ENCODE data around the gene RNF214.
"Not testable (repeated sequence)": the region's sequence is repeated elsewhere in the genome, so short reads cannot be mapped to it uniquely, and the experiment has no call there.

RNF214 gene

DNA sequence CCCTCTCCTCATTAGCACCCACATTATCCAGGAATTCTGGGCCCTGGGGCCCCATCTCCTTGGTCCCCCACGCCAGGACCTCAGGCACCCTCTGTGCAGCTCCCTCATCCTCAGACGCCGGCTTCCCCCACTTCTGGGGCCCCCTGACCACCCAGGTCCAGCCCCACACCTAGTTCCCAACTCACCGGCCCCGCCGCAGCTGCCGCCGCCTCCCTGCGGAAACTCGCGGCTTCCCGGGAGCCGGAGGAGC is 704 bp upstream of the RNF214 start, which contains the start of gene PCSK7:
Gene PCSK7, minus strand, starts transcription at position 232 of the 250 bp plus-strand sequence. CDS start 2,229 bp downstream, outside the sequence.
- peak; percentile 93 for DNase-seq

DNA sequence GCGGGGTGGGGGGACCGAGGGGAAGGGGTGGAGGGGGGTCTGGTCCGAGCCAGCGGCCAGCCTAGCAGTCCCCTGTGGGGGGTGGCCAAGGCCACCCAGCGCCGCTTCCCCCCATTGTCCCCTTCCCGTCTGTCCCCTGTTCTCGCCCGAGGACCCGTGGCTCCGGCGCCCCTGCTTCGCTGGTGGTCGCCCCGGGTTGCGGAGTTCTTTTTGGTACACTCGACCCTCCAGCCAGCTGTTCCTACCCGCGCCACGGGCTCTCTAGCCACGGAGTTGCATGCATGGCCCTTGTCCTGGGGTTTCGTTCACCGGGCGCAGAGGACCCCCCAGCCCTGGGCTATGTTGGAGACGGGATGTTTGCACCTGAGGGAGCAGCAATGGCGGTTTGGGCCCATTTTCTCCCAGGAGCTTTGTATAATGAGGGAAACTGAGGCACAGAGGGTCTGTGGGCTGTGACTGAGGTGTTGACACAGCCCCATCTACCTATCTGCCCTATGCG is 489 bp downstream of the RNF214 start:
- DNase-seq = peak; percentile 70

DNA sequence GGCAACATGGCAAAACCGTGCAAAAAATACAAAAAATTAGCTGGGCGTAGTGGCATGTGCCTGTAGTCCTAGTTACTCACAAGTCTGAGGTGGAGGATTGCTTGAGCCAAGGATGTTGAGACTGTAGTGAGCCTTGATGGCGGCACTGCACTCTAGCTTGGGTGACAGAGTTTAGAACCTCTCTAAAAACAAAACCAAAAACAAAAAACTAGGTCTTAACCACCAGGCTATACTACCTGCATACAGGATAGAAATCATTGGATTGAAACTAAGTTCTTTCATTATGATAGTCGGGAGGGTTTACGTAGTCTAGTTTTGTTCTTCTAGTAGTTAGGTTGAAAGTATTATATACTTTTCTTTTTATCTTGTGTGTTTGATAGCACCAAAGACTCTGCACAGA is 5.8 kb downstream of the RNF214 start:
- no peak for DNase-seq

DNA sequence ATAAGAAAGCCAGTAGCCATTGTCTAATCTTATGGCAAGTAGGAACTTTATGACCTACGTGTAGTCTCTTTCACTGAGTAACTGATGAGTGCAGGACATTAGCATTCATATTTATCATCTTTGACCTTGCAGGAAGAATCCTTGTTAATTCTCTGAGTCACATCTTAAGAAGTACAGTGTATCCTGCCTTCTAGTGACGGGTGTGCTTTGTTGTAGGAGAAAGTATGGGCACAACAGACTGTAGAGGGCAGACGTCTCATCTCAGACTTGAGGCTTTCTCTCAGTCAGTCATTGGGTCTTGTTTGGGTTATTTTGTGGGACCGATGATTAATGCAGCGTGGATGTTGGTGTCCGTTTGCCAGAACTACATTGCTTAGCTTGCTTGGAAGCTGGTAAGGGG is 6.8 kb downstream of the RNF214 start:
- DNase-seq = no peak

DNA sequence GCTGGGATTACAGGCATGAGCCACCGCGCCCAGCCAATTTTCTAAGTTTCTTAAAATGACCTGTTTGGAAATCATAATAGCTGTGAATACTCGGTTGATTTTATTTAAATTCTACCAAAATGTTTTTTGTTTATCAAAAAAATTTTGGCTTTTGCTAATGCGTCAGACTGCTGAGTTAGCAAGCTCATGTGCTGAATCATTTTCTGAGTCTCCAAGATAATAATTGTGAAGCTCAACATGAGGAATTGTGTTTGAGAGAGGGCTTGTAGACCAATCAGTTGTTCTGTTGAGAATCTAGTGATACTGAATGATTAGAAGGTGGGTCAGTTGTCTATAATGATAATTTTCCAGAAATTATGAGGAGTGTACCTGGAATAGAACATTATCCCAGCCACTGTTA is 15.9 kb downstream of the RNF214 start:
- no peak for DNase-seq

DNA sequence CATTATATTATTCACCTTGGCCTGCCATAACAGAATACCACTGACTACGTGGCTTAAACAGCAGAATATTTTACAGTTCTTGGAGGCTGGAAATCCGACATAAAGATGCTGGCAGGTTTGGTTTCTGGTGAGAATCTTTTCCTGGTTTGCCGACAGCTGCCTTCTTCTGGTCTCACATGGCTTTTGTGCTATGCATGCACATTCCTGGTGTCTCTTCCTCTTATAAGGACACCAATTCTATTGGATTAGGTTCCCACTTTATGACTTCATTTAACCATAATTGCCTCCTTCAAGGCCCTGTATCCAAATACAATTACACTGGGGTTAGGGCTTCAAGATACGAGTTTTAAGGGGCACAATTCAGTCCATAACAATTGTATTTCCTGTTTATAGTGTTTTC is 17.1 kb downstream of the RNF214 start:
- DNase-seq = no peak

DNA sequence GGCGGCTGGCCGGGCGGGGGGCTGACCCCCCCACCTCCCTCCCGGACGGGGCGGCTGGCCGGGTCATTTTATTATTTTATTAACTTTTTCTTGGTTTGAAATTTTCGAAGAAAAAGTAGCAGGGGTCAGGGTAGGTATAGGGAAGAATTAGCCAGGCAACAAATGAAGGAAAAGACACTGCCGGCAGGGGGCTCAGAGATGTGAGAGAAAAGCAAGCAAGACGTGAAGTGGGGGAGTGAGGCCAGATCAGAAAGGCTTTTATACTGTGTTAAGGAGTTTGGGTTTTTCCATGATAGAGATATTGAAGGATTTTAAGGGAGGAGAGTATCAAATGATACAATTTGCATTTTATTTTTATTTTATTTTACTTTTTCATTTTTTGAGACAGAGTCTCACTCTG is 19.0 kb downstream of the RNF214 start:
- DNase-seq = no peak

DNA sequence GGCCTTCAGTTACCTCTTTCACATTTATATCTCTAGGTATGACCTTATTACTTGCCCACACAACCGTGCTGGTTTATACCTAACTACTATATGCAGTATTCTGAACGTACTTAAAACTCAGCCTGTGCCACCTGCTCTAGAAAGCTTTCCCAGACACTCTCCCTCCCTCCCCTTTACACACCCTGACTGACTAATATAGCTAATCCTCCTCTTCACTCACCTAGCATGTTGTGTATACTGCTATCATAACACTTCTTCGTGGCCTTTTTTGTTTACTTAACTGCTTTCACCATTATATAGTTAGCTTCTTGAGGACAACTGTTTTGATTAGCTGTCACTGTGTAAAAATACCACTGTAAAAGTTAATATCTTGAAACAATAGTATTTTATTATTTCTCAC is 23.5 kb downstream of the RNF214 start:
- DNase-seq = no peak

DNA sequence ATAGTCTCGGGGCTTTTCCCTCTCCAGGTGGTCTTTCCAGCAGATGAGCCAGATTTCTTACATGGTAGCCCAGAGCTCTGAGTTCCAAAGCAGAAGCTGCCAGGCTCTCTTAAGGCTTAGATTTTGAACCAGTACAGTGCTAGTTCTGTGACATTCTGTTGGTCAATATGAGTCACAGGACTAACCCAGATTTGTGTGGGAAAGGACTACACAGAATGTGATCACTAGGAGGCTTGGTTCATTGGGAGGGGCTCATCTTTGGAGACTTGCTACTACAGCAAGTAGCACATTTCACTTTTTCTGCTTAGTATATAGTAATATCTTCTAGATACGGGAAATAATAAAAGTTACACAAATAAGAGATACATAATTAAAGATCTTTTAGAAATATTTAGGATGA is 24.1 kb downstream of the RNF214 start:
- no peak for DNase-seq

DNA sequence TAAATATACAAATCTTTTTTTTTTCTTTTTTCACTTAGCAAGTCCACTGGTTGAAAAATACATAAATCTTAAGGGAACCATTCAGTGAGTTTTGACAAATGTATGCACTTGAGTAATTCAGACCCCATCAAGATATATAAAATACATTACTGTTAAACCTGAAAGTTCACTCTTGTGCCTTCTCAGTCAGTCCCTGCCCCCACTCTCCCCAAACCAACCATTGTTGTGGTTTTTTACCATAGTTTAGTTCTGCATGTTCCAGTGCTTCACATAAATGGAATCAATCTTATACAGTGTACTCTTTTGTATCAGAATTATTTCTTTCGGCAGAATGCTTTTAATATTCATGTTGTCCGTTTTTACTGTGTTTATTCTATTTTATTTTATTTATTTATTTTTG is 26.1 kb downstream of the RNF214 start:
- DNase-seq = no peak

DNA sequence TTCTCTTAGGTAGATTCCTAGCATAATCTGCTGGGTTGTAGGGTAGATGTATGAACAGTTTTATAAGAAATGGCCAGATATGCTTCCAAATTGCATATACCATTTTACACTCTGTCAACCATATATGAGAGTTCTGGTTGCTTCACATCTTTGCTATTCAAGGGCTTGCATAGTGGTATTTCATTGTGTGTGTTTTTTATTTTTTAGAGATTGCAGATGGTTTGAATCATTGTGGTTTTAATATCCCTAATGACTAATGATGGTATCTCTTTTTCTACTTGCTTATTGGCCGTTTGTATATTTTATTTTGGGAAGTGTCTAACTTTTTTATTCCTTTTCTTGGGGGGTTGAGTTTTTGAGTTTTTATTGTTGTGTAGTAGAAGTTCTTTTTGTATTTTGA is 26.9 kb downstream of the RNF214 start:
- DNase-seq = no peak

DNA sequence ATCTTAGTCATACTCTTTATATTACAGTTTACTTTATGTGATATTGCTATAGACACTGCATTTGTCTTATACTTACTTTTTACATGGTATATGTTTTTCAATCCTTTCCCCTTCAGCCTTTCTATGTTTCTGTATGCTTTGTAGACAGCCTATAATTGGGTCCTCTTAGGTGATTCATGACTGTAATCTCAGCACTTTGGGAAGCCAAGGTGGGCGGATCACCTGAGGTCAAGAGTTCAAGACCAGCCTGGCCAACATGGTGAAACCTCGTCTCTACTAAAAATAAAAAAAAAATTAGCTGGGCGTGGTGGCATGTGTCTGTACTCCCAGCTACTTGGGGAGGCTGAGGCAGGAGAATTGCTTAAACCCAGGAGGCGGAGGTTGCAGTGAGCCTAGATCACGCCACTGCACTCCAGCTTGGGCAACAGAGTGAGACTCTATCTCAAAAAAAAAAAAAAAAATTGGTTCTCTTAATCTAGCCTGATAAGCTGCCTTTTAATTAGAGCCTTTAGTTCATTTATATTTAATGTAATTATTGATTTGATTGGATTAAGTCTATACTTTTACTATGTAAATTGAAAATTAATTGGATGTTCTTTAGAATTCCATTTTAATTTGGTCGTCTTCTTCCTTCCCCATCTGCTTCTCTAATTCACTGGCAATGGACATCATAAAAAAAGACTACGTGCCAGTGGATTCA is 32.3 kb downstream of the RNF214 start:
- DNase-seq = not testable (repeated sequence)

DNA sequence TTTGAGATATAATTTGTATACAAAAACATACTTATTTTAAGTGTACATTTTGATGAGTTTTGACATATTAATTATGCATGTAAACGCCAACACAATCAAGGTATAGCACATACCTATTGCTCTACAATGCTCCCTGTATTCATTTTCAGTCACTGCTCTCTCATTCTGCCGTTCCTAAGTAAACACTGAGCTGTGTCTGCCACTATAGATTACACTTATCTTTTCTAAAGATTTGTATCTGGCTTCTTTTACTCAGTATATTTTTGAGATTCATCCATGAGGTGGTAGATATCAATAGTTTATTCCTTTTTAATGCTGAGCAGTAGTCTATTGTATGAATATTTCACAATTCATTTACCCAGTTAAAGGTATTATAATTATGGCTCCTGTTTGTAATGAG is 33.3 kb downstream of the RNF214 start:
- no peak for DNase-seq

DNA sequence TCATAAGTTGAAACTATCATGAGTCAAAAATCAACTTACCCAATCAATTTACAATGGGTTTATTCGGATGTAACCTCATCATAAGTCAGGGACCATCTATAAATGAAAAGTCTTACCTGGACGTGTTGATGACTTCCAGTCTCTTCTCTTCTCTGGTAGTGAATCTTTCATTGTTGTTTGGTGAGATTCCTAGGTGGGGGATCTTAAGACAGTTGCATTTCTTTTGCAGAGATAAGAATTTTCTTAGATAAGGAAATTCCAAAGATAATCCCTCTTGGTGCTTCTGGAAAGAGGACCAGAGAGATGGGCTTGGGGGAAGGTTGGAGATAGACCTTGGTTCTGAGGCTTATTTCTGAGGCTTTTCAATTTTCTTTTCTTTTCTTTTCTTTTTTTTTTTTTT is 37.4 kb downstream of the RNF214 start:
- no peak for DNase-seq

DNA sequence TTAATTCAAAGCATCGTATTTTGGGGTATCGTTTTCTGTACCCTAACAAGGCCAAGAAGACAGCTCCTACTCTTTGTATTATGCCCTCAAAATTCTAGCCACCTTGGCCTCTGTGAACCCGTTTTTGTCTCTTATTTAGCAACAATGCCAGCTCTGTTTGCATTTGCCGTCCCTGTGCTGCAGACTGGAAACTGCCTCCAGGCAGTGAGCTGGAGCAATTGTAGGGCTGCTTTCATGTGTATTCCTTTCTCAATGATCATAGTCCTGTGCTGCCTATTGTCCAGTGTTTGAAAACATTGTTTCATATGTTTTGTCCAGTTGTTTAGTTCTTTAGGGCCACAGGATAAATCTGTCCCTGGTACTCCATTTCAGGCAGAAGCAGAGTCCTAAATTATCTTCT is 38.7 kb downstream of the RNF214 start:
- no peak for DNase-seq

DNA sequence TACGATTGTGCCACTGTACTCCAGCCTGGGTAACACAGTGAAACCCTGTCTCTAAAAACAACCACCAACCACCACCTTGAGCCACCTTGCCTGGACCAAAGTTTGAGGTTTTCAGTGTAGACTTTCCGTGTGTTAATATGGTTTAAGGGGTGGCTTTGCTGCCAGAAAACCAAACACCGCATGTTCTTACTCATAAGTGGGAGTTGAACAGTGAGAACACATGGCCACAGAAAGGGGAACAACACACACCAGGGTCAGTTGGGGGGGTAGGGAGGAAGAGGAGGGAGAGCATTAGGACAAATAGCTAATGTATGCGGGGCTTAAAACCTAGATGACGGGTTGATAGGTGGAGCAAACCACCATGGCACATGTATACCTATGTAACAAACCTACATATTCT is 39.7 kb downstream of the RNF214 start:
- not testable (repeated sequence) for DNase-seq

DNA sequence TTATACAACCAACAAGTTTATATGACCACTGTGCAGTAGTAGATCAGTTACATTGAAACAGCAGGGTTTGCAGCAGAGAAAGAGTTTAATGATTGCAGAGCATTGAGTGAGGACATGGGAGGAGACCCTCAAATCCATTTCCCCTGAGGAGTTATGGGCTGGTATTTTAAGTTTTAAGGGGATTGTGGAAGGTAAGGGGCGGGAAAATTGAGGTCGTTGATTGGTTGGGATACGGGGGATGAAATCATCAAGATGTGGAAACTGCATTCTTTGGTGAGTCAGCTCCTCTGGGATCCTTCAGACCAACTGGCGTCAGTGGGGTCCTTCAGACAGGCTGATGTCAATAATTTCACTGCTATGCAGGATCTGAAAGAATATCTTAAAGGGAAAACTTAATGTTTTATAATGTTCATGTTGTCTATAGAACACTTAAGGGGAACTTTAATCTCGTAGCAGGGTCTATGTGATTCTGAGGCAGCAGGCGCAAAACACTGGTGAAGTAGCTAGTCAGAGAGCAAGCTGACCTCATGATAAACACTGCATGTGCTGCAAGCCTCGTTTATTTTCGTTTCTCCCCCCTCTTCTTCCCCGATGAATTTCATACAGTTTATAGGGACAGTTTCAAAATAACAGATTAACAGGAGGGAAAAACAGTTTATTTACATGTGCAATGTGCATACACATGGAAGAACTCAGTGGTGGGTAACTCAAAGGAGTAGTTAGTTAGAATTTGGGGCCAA is 41.2 kb downstream of the RNF214 start:
- DNase-seq = no peak

DNA sequence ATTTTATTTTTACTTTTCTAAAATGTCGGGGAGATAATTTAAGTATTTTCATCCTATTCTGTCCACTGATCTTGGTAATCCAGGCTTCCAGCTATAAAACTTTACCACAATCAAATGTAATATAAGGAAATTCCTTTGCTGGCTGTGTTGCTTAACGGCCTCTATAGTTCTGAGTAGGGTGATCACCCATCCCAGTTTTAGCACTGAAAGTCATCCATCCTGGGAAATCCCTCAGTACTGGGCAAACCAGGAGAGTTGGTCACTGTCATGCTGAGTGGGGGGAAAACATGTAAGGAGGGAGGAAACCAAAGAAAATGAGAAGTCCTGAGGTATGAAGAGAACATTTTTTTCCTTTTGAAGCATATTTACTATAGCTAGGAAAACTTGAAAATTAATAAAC is 45.9 kb downstream of the RNF214 start:
- DNase-seq = no peak

DNA sequence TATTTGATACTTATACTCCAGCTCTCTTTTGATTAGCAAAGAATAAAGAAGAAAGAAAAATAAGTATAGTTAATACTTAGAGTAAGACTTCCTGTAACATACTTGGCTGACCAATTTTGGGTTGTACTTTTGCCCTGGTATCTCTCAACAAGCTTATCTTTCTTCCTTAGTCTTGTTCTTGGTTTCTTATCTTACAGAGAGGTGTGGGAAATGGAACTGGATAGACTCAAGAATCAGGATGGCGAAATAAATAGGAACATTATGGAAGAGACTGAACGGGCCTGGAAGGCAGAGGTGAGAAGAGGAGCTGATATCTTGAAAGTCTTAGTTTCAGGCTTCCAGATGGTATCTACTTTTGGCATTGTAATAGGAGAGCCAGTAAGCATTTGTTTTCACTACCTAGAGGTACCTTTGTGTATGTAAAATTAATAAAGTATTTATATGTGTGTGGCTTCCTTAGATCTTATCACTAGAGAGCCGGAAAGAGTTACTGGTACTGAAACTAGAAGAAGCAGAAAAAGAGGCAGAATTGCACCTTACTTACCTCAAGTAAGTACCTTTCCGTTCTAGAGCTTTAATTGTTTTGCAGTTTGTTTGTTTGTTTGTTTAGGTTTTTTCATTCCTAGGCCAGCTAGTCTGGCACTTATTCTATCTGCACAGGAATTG is 47.4 kb downstream of the RNF214 start:
- DNase-seq = no peak

DNA sequence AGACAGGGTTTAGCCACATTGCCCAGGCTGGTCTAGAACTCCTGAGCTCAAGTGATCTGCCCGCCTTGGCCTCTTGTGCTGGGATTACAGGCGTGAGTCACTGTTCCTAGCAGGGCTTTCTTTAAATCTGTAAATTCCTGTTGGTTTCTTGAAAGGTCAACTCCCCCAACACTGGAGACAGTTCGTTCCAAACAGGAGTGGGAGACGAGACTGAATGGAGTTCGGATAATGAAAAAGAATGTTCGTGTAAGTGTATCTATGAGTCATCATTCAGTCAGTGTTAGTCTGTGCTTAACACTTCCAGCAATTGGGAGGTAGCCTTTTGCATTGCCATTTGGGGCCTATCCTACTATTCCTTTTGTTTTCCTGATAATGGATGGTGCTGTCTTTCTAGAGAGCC is 48.7 kb downstream of the RNF214 start:
- DNase-seq = no peak

DNA sequence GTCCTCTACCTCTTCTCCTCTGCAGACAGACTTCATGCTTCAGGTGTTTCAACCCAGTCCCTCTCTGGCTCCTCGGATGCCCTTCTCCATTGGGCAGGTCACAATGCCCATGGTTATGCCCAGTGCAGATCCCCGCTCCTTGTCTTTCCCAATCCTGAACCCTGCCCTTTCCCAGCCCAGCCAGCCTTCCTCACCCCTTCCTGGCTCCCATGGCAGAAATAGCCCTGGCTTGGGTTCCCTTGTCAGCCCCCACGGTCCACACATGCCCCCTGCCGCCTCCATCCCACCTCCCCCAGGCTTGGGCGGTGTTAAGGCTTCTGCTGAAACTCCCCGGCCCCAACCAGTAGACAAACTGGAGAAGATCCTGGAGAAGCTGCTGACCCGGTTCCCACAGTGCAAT is 49.4 kb downstream of the RNF214 start:
- DNase-seq = no peak

DNA sequence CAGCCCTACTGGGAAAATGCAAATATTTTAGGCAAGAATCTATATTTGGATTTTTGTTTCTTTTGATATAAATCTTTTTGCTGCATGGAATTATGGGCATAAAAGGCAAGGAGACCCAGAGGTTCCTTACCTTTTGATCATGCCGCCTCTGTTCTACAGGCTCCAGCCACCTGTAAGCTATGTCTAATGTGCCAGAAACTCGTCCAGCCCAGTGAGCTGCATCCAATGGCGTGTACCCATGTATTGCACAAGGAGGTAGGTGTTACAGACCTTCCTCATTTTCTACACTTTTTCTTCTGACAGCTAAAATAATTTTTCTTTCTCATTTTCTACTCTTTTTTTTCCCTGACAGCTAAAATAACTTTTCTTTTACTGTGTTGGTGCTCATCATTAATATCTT is 50.5 kb downstream of the RNF214 start:
- DNase-seq = no peak

DNA sequence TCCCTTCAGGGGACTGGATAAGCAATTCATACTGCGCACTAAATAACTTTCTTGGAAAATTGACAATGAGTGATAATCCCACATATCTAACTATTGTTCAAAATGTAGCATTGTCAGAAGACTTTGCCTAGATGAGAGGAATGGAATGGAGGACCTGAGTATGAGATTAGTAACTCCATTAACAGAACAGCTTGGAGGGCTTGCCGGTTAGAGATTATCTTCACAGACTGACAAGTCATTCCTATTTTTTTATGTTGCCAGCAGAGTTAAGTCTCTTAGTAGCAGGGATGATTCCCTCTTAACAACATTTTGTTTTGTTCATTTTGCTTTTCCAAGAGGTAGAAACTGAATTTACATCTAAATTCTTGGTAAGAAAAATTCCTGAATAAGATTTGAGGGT is 51.6 kb downstream of the RNF214 start:
- DNase-seq = no peak

DNA sequence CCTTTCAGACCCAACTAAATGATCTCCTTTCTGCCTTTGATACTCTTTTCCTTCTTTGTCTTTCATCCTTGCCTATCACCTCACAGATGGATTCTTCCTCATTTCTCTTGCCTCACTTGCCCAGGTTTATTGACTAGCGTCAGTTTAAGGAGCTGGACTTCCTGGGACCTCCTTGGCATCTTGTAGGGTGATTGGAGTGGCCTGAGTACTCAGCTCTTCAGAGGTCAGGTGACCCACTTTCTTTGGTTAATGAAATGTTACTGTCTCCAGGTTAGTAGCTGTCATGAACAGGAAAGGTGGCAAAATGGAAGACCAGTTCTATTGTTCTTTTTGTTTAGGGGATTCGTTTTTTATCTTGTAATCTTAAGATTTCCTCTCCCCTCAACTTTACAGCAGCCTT is 54.1 kb downstream of the RNF214 start:
- no peak for DNase-seq

Measured in 8988T (cell line).